ENCODE measurements around the gene TMEM215. TPM values are rescaled to one million over a fixed set of nuclear protein-coding genes. Genes with fewer than 3 reads are reported as not detected.

The TMEM215 gene, protein sequence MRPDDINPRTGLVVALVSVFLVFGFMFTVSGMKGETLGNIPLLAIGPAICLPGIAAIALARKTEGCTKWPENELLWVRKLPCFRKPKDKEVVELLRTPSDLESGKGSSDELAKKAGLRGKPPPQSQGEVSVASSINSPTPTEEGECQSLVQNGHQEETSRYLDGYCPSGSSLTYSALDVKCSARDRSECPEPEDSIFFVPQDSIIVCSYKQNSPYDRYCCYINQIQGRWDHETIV
- not detected for total RNA-seq

DNA sequence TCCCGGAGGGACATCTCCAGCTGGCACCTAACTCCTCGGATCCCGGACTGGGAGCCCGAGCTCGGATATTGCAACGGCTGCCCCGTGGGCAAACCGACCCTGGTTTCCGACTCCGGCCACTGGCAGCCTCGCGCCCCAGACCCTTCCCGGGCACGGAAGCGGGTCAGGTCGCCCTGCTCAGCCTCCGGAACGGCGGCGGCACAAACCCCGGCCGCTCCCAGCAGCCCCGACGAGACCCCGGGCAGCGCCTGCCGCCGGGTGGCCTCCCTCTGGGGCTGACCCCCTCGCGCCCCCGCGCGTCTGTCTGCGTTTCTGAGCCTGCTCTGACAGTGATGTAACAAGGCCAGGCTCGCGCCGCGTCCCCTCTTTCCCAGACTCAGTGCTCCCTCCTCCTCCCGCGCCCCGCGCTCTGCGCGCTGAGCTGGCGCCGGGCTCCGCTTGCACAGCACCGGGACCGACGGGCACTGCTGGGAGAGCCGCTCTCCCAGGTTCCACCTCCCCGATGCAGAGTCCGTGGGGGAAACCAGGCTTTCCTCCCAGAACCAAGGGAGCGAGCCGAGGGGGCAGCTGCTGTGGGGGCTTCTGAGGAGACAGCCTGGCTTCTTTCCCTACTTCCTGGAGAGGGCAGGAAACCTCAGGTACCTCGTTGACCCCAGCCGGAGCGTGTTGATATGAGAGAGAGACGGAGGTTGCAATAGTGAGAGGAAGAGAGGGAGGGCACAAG lies at the start of gene TMEM215:
Gene TMEM215 (plus strand): TSS at position 373 of the 724 bp plus-strand sequence. CDS start 644 bp downstream, outside the sequence.
- TF ChIP-seq, protein P1, sequence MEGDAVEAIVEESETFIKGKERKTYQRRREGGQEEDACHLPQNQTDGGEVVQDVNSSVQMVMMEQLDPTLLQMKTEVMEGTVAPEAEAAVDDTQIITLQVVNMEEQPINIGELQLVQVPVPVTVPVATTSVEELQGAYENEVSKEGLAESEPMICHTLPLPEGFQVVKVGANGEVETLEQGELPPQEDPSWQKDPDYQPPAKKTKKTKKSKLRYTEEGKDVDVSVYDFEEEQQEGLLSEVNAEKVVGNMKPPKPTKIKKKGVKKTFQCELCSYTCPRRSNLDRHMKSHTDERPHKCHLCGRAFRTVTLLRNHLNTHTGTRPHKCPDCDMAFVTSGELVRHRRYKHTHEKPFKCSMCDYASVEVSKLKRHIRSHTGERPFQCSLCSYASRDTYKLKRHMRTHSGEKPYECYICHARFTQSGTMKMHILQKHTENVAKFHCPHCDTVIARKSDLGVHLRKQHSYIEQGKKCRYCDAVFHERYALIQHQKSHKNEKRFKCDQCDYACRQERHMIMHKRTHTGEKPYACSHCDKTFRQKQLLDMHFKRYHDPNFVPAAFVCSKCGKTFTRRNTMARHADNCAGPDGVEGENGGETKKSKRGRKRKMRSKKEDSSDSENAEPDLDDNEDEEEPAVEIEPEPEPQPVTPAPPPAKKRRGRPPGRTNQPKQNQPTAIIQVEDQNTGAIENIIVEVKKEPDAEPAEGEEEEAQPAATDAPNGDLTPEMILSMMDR (IDR thresholded peaks at IDR 0.05) = no peak
- TF ChIP-seq POLR2A (IDR thresholded peaks at IDR 0.05) = no peak
- H3K36me3 ChIP-seq = no peaks in the 10 kb centered on the region
- no peaks in the 10 kb centered on the region for H3K27me3 ChIP-seq
- H3K4me1 ChIP-seq = no peaks in the 10 kb centered on the region
- peak within 1 kb of the TSS in 1 of 4 donors; percentile 39 for H3K4me3 ChIP-seq
- DNase-seq = peak in 1 of 3 donors; percentile 39
- no peak within 1 kb of the TSS for H3K27ac ChIP-seq
- H3K9me3 ChIP-seq = no peaks in the 10 kb centered on the region

DNA sequence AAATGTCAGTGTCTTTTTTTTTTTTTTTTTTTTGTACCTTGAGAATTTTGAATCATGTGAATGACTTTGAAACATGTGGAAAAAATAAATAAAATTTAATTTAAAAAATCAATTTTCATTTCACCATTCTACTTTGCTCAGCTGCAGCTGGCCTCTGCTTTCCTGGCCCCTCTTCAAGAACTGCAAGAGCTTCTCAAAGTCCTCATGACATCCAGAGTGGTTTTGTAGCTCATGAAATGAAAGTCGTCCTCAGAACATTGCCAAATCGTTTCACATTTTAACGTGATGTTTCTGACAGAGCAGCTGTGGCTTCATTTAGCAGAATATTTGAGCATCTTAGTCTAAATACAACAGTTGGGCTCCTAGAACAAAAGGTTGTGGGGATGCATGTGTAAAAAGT lies 47.9 kb upstream of the TMEM215 start:
- H3K27ac ChIP-seq = no peak overlapping the region
- no peak overlapping the region for H3K4me3 ChIP-seq
- H3K36me3 ChIP-seq = no peaks in the 10 kb centered on the region
- no peak for DNase-seq
- no peaks in the 10 kb centered on the region for H3K4me1 ChIP-seq
- H3K9me3 ChIP-seq = no peaks in the 10 kb centered on the region
- no peaks in the 10 kb centered on the region for H3K27me3 ChIP-seq
- TF ChIP-seq, protein P1 (IDR thresholded peaks at IDR 0.05) = no peak
- TF ChIP-seq POLR2A (IDR thresholded peaks at IDR 0.05) = no peak

DNA sequence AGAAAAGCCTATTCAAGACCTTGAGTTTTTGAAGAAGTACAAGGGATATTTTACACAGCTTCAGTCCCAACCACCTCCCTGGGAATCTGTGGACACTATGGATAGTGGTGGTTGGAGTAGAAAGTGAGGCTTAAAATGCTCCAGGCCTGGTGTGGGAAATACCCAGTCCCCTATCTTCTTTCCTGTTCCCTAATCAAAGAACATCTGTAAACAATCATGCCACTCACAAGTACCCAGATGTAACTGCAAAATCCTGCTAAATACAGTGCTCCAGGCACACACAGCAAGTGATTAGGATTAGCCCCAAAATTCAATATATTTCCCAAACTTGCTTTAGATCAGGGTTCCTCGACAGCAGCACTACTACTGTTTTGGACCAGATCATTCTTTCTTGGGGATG lies 46.0 kb upstream of the TMEM215 start:
- no peaks in the 10 kb centered on the region for H3K9me3 ChIP-seq
- TF ChIP-seq POLR2A (IDR thresholded peaks at IDR 0.05) = no peak
- TF ChIP-seq, protein P1 (IDR thresholded peaks at IDR 0.05) = no peak

DNA sequence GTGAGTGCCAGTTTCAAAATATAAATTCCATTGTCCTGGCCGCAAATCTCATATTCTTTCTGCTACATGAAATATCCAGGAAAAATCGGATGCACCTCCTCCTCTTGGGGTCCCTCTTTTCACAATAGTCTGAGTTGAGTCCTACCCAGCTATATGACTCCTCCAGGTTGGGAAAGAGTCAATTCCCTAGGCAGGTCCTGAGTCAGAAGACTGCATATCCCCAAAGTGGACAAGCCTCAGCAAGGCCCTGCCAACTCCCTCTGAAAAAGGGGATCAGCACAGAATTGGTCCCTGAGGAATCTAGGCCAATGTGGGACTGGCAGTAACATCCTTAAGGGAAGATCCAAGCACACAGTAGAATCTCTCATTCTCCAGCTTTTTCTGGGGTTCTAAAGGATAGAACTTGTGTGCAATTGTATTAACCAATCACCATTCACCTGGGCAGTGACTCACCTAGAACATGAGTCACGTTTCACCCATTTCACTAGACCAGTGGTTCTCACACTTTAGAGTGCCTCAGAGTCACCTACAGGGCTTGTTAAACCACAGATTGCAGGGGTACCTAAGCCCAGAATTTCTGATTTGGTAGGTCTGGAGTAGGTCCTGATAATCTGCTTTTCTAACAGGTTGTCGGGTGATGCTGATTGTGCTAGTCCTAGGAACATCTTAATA lies 44.7 kb upstream of the TMEM215 start:
- TF ChIP-seq POLR2A (IDR thresholded peaks at IDR 0.05) = no peak
- TF ChIP-seq, protein P1 (IDR thresholded peaks at IDR 0.05) = no peak
- Histone ChIP-seq H3K4me3 (no peak overlapping the region), H3K36me3 (no peaks in the 10 kb centered on the region), H3K27ac (no peak overlapping the region), H3K4me1 (no peaks in the 10 kb centered on the region), H3K9me3 (no peaks in the 10 kb centered on the region), H3K27me3 (no peaks in the 10 kb centered on the region)
- DNase-seq = no peak

More for the DNA sequence above, 46.0 kb upstream of the TMEM215 start:
- Histone ChIP-seq H3K4me3 (no peak overlapping the region), H3K27me3 (no peaks in the 10 kb centered on the region), H3K36me3 (no peaks in the 10 kb centered on the region), H3K27ac (no peak overlapping the region), H3K4me1 (no peaks in the 10 kb centered on the region)
- no peak for DNase-seq

GRCh38 chr9:32741706-32742105 lies 41.6 kb upstream of the TMEM215 start:
- Histone ChIP-seq H3K9me3 (no peaks in the 10 kb centered on the region), H3K4me3 (no peak overlapping the region), H3K36me3 (no peaks in the 10 kb centered on the region), H3K4me1 (no peaks in the 10 kb centered on the region), H3K27ac (no peak overlapping the region), H3K27me3 (no peaks in the 10 kb centered on the region)
- DNase-seq = no peak
- TF ChIP-seq, protein P1 (IDR thresholded peaks at IDR 0.05) = no peak
- no peak for TF ChIP-seq POLR2A (IDR thresholded peaks at IDR 0.05)
